H1 (cell line): ENCODE measurements around the gene NPC2. TPM values are rescaled to one million over a fixed set of nuclear protein-coding genes. Genes with fewer than 3 reads are reported as not detected.

Source experiments
- CTCF ChIA-PET: fragments of 300-600 bp; sonication (Branson Sonifier 250); formaldehyde crosslinking; loops from one replicate; lab custom pipeline; 2021; ENCODE audit not compliant: partially characterized antibody; lab: Charles Lee
- POLR2A ChIA-PET: fragments of 300-600 bp; sonication (Branson Sonifier 250); formaldehyde crosslinking; loops from one replicate; lab custom pipeline; 2021; ENCODE audit warnings: inconsistent platforms; ENCODE audit not compliant: partially characterized antibody; lab: Charles Lee
- DNase-seq, 2 experiments: peaks; one replicate each; pipeline versions ENCODE4 v3.0.0 to v3.0.0-alpha.2; 2010 to 2022; ENCODE audit warnings: low spot score in 2 of 2, low read depth in 1 of 2, mixed read lengths in 1 of 2
- FAIRE-seq: peaks from 2 replicates; lab custom pipeline; 2011; peaks lifted over from hg19 to GRCh38; lab: Jason Lieb, UNC
- H2AFZ ChIP-seq: 2 replicates; pipeline ENCODE4 v1.8.1; 2012; ENCODE audit warnings: low read length, inconsistent platforms
- H2AK5ac ChIP-seq: 2 replicates; pipeline ENCODE4 v1.6.1; 2013; ENCODE audit warnings: low read depth, low read length
- H2BK120ac ChIP-seq: replicated peaks from 2 replicates; pipeline ENCODE3; 2013; ENCODE audit warnings: low read depth, low read length, inconsistent platforms
- H2BK12ac ChIP-seq: 2 replicates; pipeline ENCODE4 v1.6.1; 2013; ENCODE audit warnings: low read depth, low read length
- H2BK15ac ChIP-seq: 2 replicates; pipeline ENCODE4 v1.6.1; 2013; ENCODE audit warnings: low read length
- H2BK20ac ChIP-seq: 2 replicates; pipeline ENCODE4 v1.6.1; 2013; ENCODE audit warnings: low read length
- H2BK5ac ChIP-seq: 2 replicates; pipeline ENCODE4 v1.6.1; 2013; ENCODE audit warnings: low read depth, low read length
- H3K14ac ChIP-seq: 2 replicates; pipeline ENCODE4 v1.6.1; 2013; ENCODE audit warnings: inconsistent platforms; ENCODE audit not compliant: insufficient read length
- H3K18ac ChIP-seq: 2 replicates; pipeline ENCODE4 v1.6.1; 2013; ENCODE audit warnings: low read length; ENCODE audit errors: extremely low read depth
- H3K23ac ChIP-seq: 2 replicates; pipeline ENCODE4 v1.6.1; 2013; ENCODE audit warnings: inconsistent platforms; ENCODE audit not compliant: insufficient read length
- H3K23me2 ChIP-seq: 2 replicates; pipeline ENCODE4 v1.6.1; 2013; ENCODE audit warnings: low read depth, low read length
- H3K27ac ChIP-seq: 2 replicates; pipeline ENCODE4 v1.6.1; 2011; ENCODE audit warnings: low read depth, low read length, inconsistent platforms
- H3K27me3 ChIP-seq, 4 experiments: replicated peaks in 1 of 4; 1 replicate in 1 of 4; 2 replicates in 3 of 4; pipeline versions ENCODE4 v1.6.1 to v1.8.1; 2011 to 2013; ENCODE audit warnings: low read length in 3 of 4, mild to moderate bottlenecking in 3 of 4, inconsistent platforms in 2 of 4, mixed read lengths in 2 of 4, moderate library complexity in 1 of 4; ENCODE audit not compliant: control insufficient read depth in 3 of 4, insufficient read depth in 3 of 4; ENCODE audit errors: extremely low read depth in 1 of 4
- H3K36me3 ChIP-seq, 4 experiments: 2 replicates each; pipeline versions ENCODE4 v1.6.1 to v1.8.1; 2011 to 2013; ENCODE audit warnings: mild to moderate bottlenecking in 4 of 4, low read length in 3 of 4, moderate library complexity in 2 of 4, control low read depth in 1 of 4, inconsistent platforms in 1 of 4; ENCODE audit not compliant: insufficient read depth in 4 of 4, control insufficient read depth in 2 of 4
- H3K4ac ChIP-seq: replicated peaks from 2 replicates; pipeline ENCODE3; 2013; ENCODE audit warnings: low read length, low read depth, mixed read lengths, inconsistent platforms; ENCODE audit not compliant: insufficient read length
- H3K4me1 ChIP-seq, 4 experiments: replicated peaks in 1 of 4; 1 replicate in 1 of 4; 2 replicates in 3 of 4; pipeline versions ENCODE4 v1.6.1 to v1.8.1; 2011 to 2013; ENCODE audit warnings: low read length in 3 of 4, inconsistent platforms in 2 of 4, mixed read lengths in 1 of 4; ENCODE audit not compliant: insufficient read depth in 4 of 4, control insufficient read depth in 3 of 4
- H3K4me2 ChIP-seq, 2 experiments: 2 replicates each; pipeline versions ENCODE4 v1.6.1 to v1.8.1; 2011 to 2013; ENCODE audit warnings: low read depth in 2 of 2, low read length in 2 of 2, control low read depth in 1 of 2, inconsistent platforms in 1 of 2, mild to moderate bottlenecking in 1 of 2; ENCODE audit not compliant: insufficient read depth in 1 of 2
- H3K4me3 ChIP-seq, 4 experiments: fragments of 200-600, 300-600 bp in 1 of 4; sonication (generic), shearing (Covaris generic), sonication (Bioruptor Twin) in 1 of 4; 2 replicates each; pipeline versions ENCODE4 v1.5.1 to v1.8.1; 2011 to 2016; ENCODE audit warnings: low read length in 4 of 4, low read depth in 3 of 4, control low read depth in 2 of 4, inconsistent platforms in 2 of 4, mild to moderate bottlenecking in 2 of 4, mixed read lengths in 1 of 4, moderate library complexity in 1 of 4; ENCODE audit not compliant: insufficient read depth in 2 of 4; ENCODE audit errors: extremely low read depth in 1 of 4
- H3K56ac ChIP-seq: replicated peaks from 2 replicates; pipeline ENCODE3; 2013; ENCODE audit warnings: low read depth, mild to moderate bottlenecking, mixed read lengths, low read length, inconsistent platforms; ENCODE audit not compliant: insufficient read length
- H3K79me1 ChIP-seq: 2 replicates; pipeline ENCODE4 v1.6.1; 2013; ENCODE audit warnings: low read depth, low read length, control low read depth
- H3K79me2 ChIP-seq, 2 experiments: 2 replicates each; pipeline versions ENCODE4 v1.6.1 to v1.8.1; 2012 to 2013; ENCODE audit warnings: low read length in 2 of 2, mild to moderate bottlenecking in 2 of 2, inconsistent platforms in 1 of 2; ENCODE audit not compliant: insufficient read depth in 2 of 2, control insufficient read depth in 1 of 2
- H3K9ac ChIP-seq, 4 experiments: replicated peaks in 1 of 4; 1 replicate in 1 of 4; 2 replicates in 3 of 4; pipeline versions ENCODE4 v1.6.1 to v1.8.1; 2011 to 2013; ENCODE audit warnings: low read depth in 3 of 4, low read length in 3 of 4, control low read depth in 2 of 4, mild to moderate bottlenecking in 2 of 4, moderate library complexity in 2 of 4, inconsistent platforms in 1 of 4; ENCODE audit errors: extremely low read depth in 1 of 4
- H3K9me3 ChIP-seq, 2 experiments: 2 replicates each; pipeline versions ENCODE4 v1.6.1 to v1.8.1; 2012 to 2013; ENCODE audit warnings: mild to moderate bottlenecking in 2 of 2, moderate library complexity in 2 of 2, control low read depth in 1 of 2, inconsistent platforms in 1 of 2, low read depth in 1 of 2, low read length in 1 of 2, mixed read lengths in 1 of 2; ENCODE audit not compliant: insufficient read depth in 2 of 2
- H4K20me1 ChIP-seq, 2 experiments: replicated peaks in 1 of 2; 2 replicates each; pipeline versions ENCODE3 to v1.8.1; 2011 to 2013; ENCODE audit warnings: inconsistent platforms in 2 of 2, low read length in 2 of 2, mild to moderate bottlenecking in 1 of 2; ENCODE audit not compliant: insufficient read depth in 2 of 2, control insufficient read depth in 1 of 2
- H4K5ac ChIP-seq: 2 replicates; pipeline ENCODE4 v1.6.1; 2013; ENCODE audit warnings: low read length, low read depth, mixed read lengths, inconsistent platforms; ENCODE audit not compliant: insufficient read length
- H4K8ac ChIP-seq: 2 replicates; pipeline ENCODE4 v1.8.0; 2013; ENCODE audit warnings: mild to moderate bottlenecking, moderate library complexity, low read length, inconsistent platforms; ENCODE audit not compliant: insufficient read depth; ENCODE audit errors: extremely low read depth
- H4K91ac ChIP-seq: replicated peaks from 2 replicates; pipeline ENCODE3; 2013; ENCODE audit warnings: low read length, mixed read lengths, inconsistent platforms; ENCODE audit not compliant: insufficient read length
- ATF2 ChIP-seq: IDR thresholded peaks from 2 replicates; pipeline ENCODE4 v1.6.1; 2012; ENCODE audit warnings: low read length, inconsistent platforms
- CEBPB ChIP-seq: IDR thresholded peaks from 2 replicates; pipeline ENCODE4 v1.6.1; 2012; ENCODE audit warnings: low read depth, low read length
- CTBP2 ChIP-seq: IDR thresholded peaks from 2 replicates; pipeline ENCODE4 v1.7.0; 2011; ENCODE audit warnings: borderline replicate concordance, mild to moderate bottlenecking, moderate library complexity, mixed read lengths, low read length; ENCODE audit not compliant: insufficient read depth, insufficient read length
- KDM1A ChIP-seq: fragments of 200-600, 300-600 bp; sonication (generic); IDR thresholded peaks from 2 replicates; pipeline ENCODE4 v1.7.1; 2016; ENCODE audit warnings: mild to moderate bottlenecking, low read length, borderline replicate concordance
- POLR2AphosphoS5 ChIP-seq: IDR thresholded peaks from 2 replicates; pipeline ENCODE4 v1.6.1; 2011; ENCODE audit warnings: low read depth, low read length
- RAD21 ChIP-seq, 2 experiments: IDR thresholded peaks in 1 of 2; conservative IDR thresholded peaks in 1 of 2; 2 replicates each; pipeline ENCODE4 v1.6.1; 2011; ENCODE audit warnings: low read depth in 2 of 2, low read length in 2 of 2, improper control_type of control experiment in 1 of 2, inconsistent platforms in 1 of 2, mild to moderate bottlenecking in 1 of 2, moderate library complexity in 1 of 2
- SAP30 ChIP-seq: fragments of 300-600 bp; sonication (generic); IDR thresholded peaks from 2 replicates; pipeline ENCODE4 v1.7.1; 2012; ENCODE audit warnings: low read length, moderate library complexity, mild to moderate bottlenecking, inconsistent platforms; ENCODE audit not compliant: insufficient read depth, insufficient replicate concordance
- SP1 ChIP-seq: IDR thresholded peaks from 2 replicates; pipeline ENCODE4 v1.6.1; 2011; ENCODE audit warnings: low read depth, low read length
- TBP ChIP-seq: IDR thresholded peaks from 2 replicates; pipeline ENCODE4 v1.6.1; 2011; ENCODE audit warnings: low read depth, low read length, improper control_type of control experiment
- TCF12 ChIP-seq: IDR thresholded peaks from 2 replicates; pipeline ENCODE4 v1.6.1; 2011; ENCODE audit warnings: low read depth, mild to moderate bottlenecking, low read length
- TEAD4 ChIP-seq: IDR thresholded peaks from 2 replicates; pipeline ENCODE4 v1.6.1; 2012; ENCODE audit warnings: low read depth, low read length, inconsistent platforms, mixed read lengths
- WGBS, 2 experiments: shearing (Covaris generic) in 1 of 2; methylation state at CpG; one replicate each; pipeline versions ENCODE4 v1.1.6 to v1.1.7; 2013 to 2015; ENCODE audit warnings: low lambda C conversion rate in 2 of 2, mixed read lengths in 2 of 2, inconsistent platforms in 1 of 2, low coverage in 1 of 2, missing lambda C conversion rate in 1 of 2; ENCODE audit not compliant: insufficient replicate concordance in 2 of 2, insufficient coverage in 1 of 2, insufficient read length in 1 of 2; ENCODE audit errors: extremely low coverage in 1 of 2, missing lambda C conversion rate in 1 of 2; 5-methylcytosine and 5-hydroxymethylcytosine counted together
- polyA plus RNA-seq, 7 experiments: library from polyadenylated mRNA; depleted of rRNA in 3 of 7; stranded (reverse) in 5 of 7; unstranded in 2 of 7; fragments of >200 nt in 5 of 7; fragments of 200-250 nt in 2 of 7; gene quantifications; 1 replicate in 5 of 7; 2 replicates in 1 of 7; 4 replicates in 1 of 7; pipeline versions ENCODE4 v1.2.1 to v1.2.3, GENCODE V29; 2011 to 2013; ENCODE audit warnings: missing spikeins in 2 of 7, mixed read lengths in 2 of 7
- total RNA-seq: library from RNA; stranded (reverse); fragmentation: NEBNext Ultra II Directional; extraction: Animal tissue kit (Norgen Biotek cat#: 25700); gene quantifications from 2 replicates; pipeline ENCODE4 v1.2.1, GENCODE V29; 2021

NPC2 gene
- total and polyA plus RNA-seq, 2 of the 8 experiments (the other 6 are each of a cell fraction or from before 2014, with no cell fraction given), result 178 to 258 TPM

- Histone ChIP-seq H3K4me2 (no peak overlapping the region), H3K23ac (no peak overlapping the region), H3K27me3 (no peaks in the 10 kb centered on the region; a peak in 1 of 7 replicates), H3K18ac (no peak overlapping the region), H3K23me2 (no peaks in the 10 kb centered on the region), H3K79me1 (no peaks in the 10 kb centered on the region), H3K36me3 (no peaks in the 10 kb centered on the region), H3K79me2 (no peaks in the 10 kb centered on the region), H2BK15ac (no peak overlapping the region), H3K9ac (no peak overlapping the region), H3K27ac (no peak overlapping the region), H4K20me1 (no peaks in the 10 kb centered on the region), H2BK120ac (no peak overlapping the region), H4K91ac (no peak overlapping the region), H2BK20ac (no peak overlapping the region), H4K8ac (no peak overlapping the region), H3K4me1 (peaks cover 0 to 6% (median 3%) of the 10 kb centered on the region in 4 experiments; a peak in 3 of 7 replicates), H2AFZ (no peak overlapping the region), H2BK5ac (no peak overlapping the region), H2BK12ac (no peak overlapping the region), H3K9me3 (no peaks in the 10 kb centered on the region), H4K5ac (no peak overlapping the region), H3K56ac (no peak overlapping the region), H2AK5ac (no peak overlapping the region), H3K4me3 (no peak overlapping the region), H3K4ac (no peak overlapping the region), H3K14ac (no peak overlapping the region)
- FAIRE-seq (no peak), DNase-seq (no peak)
- CTCF ChIA-PET, result interaction anchor here (1.3 to 7.5 kb wide), 5 partner anchors 16 to 85 kb away, joined by 4 to 61 read pairs (median 15); no protein-coding TSS in a partner anchor
- WGBS, 2 experiments, result 84% methylated on average over 10 of the region's 14 CpGs; no CpG with 5 or more reads in 1 of the 2 experiments
- POLR2A ChIA-PET, result interaction anchor here (2.9 kb wide), 1 partner anchor 31 kb away, joined by 6 read pairs; the partner anchor contains the start of genes ISCA2 and NPC2
- TF ChIP-seq ATF2, result no peak
- no peak for TF ChIP-seq POLR2AphosphoS5
- TF ChIP-seq CTBP2, result no peak
- TF ChIP-seq KDM1A, result no peak
- no peak for TF ChIP-seq CEBPB
- TF ChIP-seq RAD21 (IDR thresholded peaks at IDR 0.05 in 1 of 2, conservative IDR thresholded peaks at IDR 0.05 in 1 of 2; ENCODE audit: low read depth in 2 of 2, low read length in 2 of 2), result no peak
- TF ChIP-seq TCF12, result no peak
- no peak for TF ChIP-seq TEAD4
- no peak for TF ChIP-seq SP1
- no peak for TF ChIP-seq TBP
- no peak for TF ChIP-seq SAP30
Measured at GRCh38 chr14:74524076-74524811, 31.1 kb upstream of the NPC2 start.
